Aorta (tissue), 5 donors: ENCODE data around the gene NUTM2A. TPM values are rescaled to one million over a fixed set of nuclear protein-coding genes. Genes with fewer than 3 reads are reported as not detected.
"Not testable (repeated sequence)": the region's sequence is repeated elsewhere in the genome, so short reads cannot be mapped to it uniquely, and the experiment has no call there.

Experiments
- ATAC-seq: fragments of 200-7000 bp; cut with Tn5 transposase; one replicate; pipeline ENCODE4 v1.9.1; 2022; ENCODE audit warnings: moderate library complexity; ENCODE audit not compliant: low FRiP score
- DNase-seq, 2 donors: peaks; one replicate each; pipeline ENCODE4 v3.0.0-alpha.2; 2020
- H3K27ac ChIP-seq, 2 donors: one replicate each; pipeline ENCODE4 v1.5.1; 2013; ENCODE audit warnings: low read length in 2 of 2, mild to moderate bottlenecking in 2 of 2, moderate library complexity in 2 of 2, control low read depth in 1 of 2, inconsistent platforms in 1 of 2, low read depth in 1 of 2
- H3K27me3 ChIP-seq, 2 donors: one replicate each; pipeline ENCODE4 v1.6.1; 2013; ENCODE audit warnings: control low read depth in 1 of 2, low read length in 1 of 2, mild to moderate bottlenecking in 1 of 2, moderate library complexity in 1 of 2; ENCODE audit not compliant: insufficient read depth in 2 of 2, control insufficient read depth in 1 of 2
- H3K36me3 ChIP-seq, 2 donors: one replicate each; pipeline ENCODE4 v1.6.1; 2013; ENCODE audit warnings: control low read depth in 1 of 2, low read length in 1 of 2, mild to moderate bottlenecking in 1 of 2; ENCODE audit not compliant: insufficient read depth in 2 of 2, control insufficient read depth in 1 of 2
- H3K4me1 ChIP-seq, 2 donors: one replicate each; pipeline ENCODE4 v1.6.1; 2013; ENCODE audit warnings: low read length in 2 of 2, control low read depth in 1 of 2, mild to moderate bottlenecking in 1 of 2, moderate library complexity in 1 of 2; ENCODE audit not compliant: insufficient read depth in 2 of 2, control insufficient read depth in 1 of 2
- H3K4me3 ChIP-seq, 2 donors: one replicate each; pipeline ENCODE4 v1.5.1; 2013; ENCODE audit warnings: low read length in 2 of 2, control low read depth in 1 of 2, mild to moderate bottlenecking in 1 of 2
- H3K9me3 ChIP-seq: one replicate; pipeline ENCODE4 v1.6.1; 2013; ENCODE audit warnings: mild to moderate bottlenecking, low read length; ENCODE audit not compliant: control insufficient read depth
- WGBS, 2 donors: extraction: QIAGEN DNeasy Blood & Tissue Kit; methylation state at CpG; one replicate each; pipeline ENCODE4 v1.1.7; 2013; 5-methylcytosine and 5-hydroxymethylcytosine counted together
- intact Hi-C, 2 donors: fragments of 100-400 bp; cut with DNase I; formaldehyde crosslinking; loops; one replicate each; pipeline versions ENCODE4 v1.14.2 to v1.15.0; 2022
- polyA plus RNA-seq, 2 donors: library from polyadenylated mRNA; stranded (reverse); fragments of 200-250 nt; gene quantifications; one replicate each; pipeline ENCODE4 v1.2.3, GENCODE V29; 2013
- total RNA-seq, 2 donors: library from RNA; stranded (reverse); fragmentation: NEBNext Ultra II Directional; extraction: Animal tissue kit (Norgen Biotek cat#: 25700); gene quantifications; one replicate each; pipeline ENCODE4 v1.2.1, GENCODE V29; 2021
- donor health status: healthy with polysubstance abuse.
- donor health status: Bipolar disorder and iron deficiency.
- donor health status: DM: no; HTN: no; CAD: no.
- donor health status: DM: no; HTN: no; CAD: no.
- donor health status: DM: yes; HTN: yes; CAD: no.

Gene NUTM2A
- total and polyA plus RNA-seq, 4 donors = 0.59 to 1.0 (median 0.66) TPM; not detected in 1

GRCh38 chr10:87206922-87207321 lies 18.3 kb upstream of the NUTM2A start:
- WGBS, 2 donors = 3 to 6% methylated on average over 4 of the region's 4 CpGs
- H3K9me3 ChIP-seq, H3K27me3 ChIP-seq, intact Hi-C loops, H3K4me1 ChIP-seq, H3K4me3 ChIP-seq, H3K27ac ChIP-seq, H3K36me3 ChIP-seq, DNase-seq: not testable (repeated sequence)
- peak; percentile 71 for ATAC-seq

GRCh38 chr10:87210309-87210708 lies 14.9 kb upstream of the NUTM2A start:
- H3K27ac ChIP-seq, DNase-seq, H3K27me3 ChIP-seq, intact Hi-C loops, H3K36me3 ChIP-seq, H3K4me1 ChIP-seq, ATAC-seq, H3K9me3 ChIP-seq, H3K4me3 ChIP-seq: not testable (repeated sequence)
- 97 to 100% methylated on average over 5 of the region's 5 CpGs for WGBS, 2 donors

GRCh38 chr10:87211848-87212247 lies 13.4 kb upstream of the NUTM2A start:
- WGBS, 2 donors = 43 to 52% methylated on average over 2 of the region's 2 CpGs
- ATAC-seq, H3K27me3 ChIP-seq, intact Hi-C loops, H3K9me3 ChIP-seq, H3K4me3 ChIP-seq, DNase-seq, H3K4me1 ChIP-seq, H3K27ac ChIP-seq, H3K36me3 ChIP-seq: not testable (repeated sequence)

DNA sequence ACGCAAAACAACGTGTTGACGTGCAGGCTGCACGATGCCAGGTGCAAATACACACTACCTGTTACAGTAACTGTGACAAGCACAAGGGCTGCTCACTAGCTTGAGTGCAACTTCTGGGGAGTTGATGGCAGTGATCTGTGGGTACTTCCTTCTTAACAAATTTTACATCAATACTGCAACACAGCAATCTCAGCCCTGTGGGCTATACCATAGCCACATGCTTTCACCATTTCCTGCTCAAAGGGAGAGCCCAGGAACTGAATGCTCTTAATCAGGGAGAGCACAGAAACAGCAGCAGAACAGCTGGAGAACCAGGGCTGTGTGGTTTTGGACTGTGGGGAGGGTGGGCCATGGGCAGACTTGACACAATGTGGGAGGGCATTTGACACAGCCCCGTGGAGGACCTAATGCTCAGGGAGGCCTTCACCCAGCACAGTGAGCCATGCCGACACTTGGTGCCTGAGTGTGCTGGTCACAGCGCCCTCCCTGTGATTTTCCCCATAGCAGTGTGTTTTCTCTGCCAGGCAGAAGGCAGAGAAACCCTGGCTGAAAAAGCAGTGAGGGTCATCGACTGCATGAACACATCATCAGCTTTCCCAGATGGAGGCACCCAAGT lies 12.0 kb upstream of the NUTM2A start:
- WGBS, 2 donors = 85 to 89% methylated on average over 7 of the region's 8 CpGs
- H3K9me3 ChIP-seq, ATAC-seq, H3K27ac ChIP-seq, intact Hi-C loops, H3K27me3 ChIP-seq, H3K4me3 ChIP-seq, DNase-seq, H3K4me1 ChIP-seq, H3K36me3 ChIP-seq: not testable (repeated sequence)

GRCh38 chr10:87213806-87214205 lies 11.4 kb upstream of the NUTM2A start:
- H3K4me1 ChIP-seq, intact Hi-C loops, H3K36me3 ChIP-seq, H3K27ac ChIP-seq, ATAC-seq, DNase-seq, H3K9me3 ChIP-seq, H3K4me3 ChIP-seq, H3K27me3 ChIP-seq: not testable (repeated sequence)
- WGBS, 2 donors = 94 to 96% methylated on average over 14 to 21 of the region's 21 CpGs

DNA sequence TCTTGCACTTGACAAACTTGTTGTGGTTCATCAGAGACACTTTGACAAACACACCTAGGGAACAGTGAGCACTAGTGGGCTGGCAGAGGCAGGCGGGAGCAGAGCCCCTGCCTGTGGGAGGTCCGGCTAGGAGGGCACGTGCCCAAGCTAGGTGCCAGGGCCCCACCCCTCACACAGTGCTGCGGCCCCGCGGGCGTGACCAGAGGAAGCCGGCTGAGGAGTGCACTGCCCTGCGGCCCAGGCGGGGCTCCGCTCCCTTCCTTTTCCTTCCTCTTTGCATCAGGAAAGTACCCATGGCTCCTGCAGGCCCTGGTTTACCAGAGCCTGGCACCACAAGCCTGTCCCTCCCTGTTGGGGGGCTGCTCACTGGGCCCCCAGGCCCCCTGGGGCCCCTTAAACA lies 9.1 kb upstream of the NUTM2A start:
- H3K27me3 ChIP-seq, DNase-seq, H3K27ac ChIP-seq, H3K36me3 ChIP-seq, H3K4me3 ChIP-seq, intact Hi-C loops, H3K4me1 ChIP-seq, H3K9me3 ChIP-seq: not testable (repeated sequence)
- WGBS, 2 donors = 88 to 100% methylated on average over 9 to 11 of the region's 11 CpGs
- peak; percentile 66 for ATAC-seq

DNA sequence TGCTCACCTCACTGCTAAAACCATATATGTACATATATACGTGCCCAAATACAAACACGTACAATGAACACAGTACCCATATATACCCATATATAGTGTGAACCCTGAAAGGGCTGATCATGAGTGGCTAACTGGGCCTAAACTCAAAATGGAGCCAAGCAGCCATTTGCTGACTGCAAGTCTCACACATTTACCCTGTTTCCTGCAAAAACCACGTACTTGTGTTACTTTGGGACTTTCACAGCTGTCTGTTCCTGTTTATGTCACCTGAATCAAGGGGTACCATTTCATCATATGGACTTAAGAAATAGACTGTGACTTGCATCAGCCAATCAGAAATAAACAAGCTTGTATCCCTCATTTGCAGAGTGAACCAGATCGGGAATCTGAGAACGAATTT lies 5.9 kb upstream of the NUTM2A start:
- 95 to 100% methylated on average over 1 of the region's 5 CpGs for WGBS, 2 donors
- not testable (repeated sequence) for H3K9me3 ChIP-seq

GRCh38 chr10:87222789-87223188 lies 2.5 kb upstream of the NUTM2A start:
- H3K4me3 ChIP-seq, H3K27ac ChIP-seq, ATAC-seq, intact Hi-C loops, H3K27me3 ChIP-seq, H3K9me3 ChIP-seq, H3K4me1 ChIP-seq, H3K36me3 ChIP-seq, DNase-seq: not testable (repeated sequence)
- WGBS, 2 donors = 72 to 84% methylated on average over 24 to 30 of the region's 30 CpGs

More for the DNA sequence above, 5.9 kb upstream of the NUTM2A start:
- H3K27ac ChIP-seq, intact Hi-C loops, H3K27me3 ChIP-seq, H3K4me1 ChIP-seq, ATAC-seq, H3K4me3 ChIP-seq, DNase-seq, H3K36me3 ChIP-seq: not testable (repeated sequence)

DNA sequence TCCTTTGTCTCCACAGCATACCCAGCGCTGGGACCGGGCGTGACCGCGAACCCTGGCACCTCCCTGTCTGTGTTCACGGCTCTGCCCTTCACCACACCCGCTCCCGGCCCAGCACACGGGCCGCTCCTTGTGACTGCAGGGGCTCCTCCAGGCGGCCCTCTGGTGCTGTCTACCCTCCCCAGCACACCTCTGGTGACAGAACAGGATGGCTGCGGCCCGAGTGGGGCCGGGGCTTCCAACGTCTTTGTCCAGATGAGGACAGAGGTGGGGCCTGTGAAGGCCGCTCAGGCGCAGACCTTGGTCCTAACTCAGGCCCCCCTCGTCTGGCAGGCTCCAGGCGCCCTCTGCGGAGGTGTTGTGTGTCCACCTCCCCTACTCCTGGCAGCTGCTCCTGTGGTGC lies 3.0 kb downstream of the NUTM2A start:
- H3K36me3 ChIP-seq, H3K9me3 ChIP-seq, intact Hi-C loops, H3K4me1 ChIP-seq, H3K27ac ChIP-seq, H3K27me3 ChIP-seq, H3K4me3 ChIP-seq, DNase-seq, ATAC-seq: not testable (repeated sequence)
- 95 to 97% methylated on average over 4 to 9 of the region's 20 CpGs for WGBS, 2 donors
